Astrocyte of the spinal cord (primary cell): ENCODE measurements around the gene CRYBG3.

ENCODE experiments used
- DNase-seq: peaks from one replicate; pipeline ENCODE4 v3.0.0; 2011; ENCODE audit warnings: low read depth, low spot score
- H3K4me3 ChIP-seq: 2 replicates; pipeline ENCODE4 v1.5.1; 2011; ENCODE audit warnings: low read depth, mild to moderate bottlenecking, low read length, moderate library complexity
- in situ Hi-C: cut with HindIII; loops from 2 replicates; pipeline ENCODE4 v1.10.0; 2017; ENCODE audit warnings: low sequenced_read_pairs
- TF ChIP-seq, protein P1 (sequence below): IDR thresholded peaks from 2 replicates; pipeline ENCODE4 v1.5.1; 2012; ENCODE audit warnings: low read depth, mild to moderate bottlenecking, low read length, inconsistent platforms

Gene CRYBG3

DNA sequence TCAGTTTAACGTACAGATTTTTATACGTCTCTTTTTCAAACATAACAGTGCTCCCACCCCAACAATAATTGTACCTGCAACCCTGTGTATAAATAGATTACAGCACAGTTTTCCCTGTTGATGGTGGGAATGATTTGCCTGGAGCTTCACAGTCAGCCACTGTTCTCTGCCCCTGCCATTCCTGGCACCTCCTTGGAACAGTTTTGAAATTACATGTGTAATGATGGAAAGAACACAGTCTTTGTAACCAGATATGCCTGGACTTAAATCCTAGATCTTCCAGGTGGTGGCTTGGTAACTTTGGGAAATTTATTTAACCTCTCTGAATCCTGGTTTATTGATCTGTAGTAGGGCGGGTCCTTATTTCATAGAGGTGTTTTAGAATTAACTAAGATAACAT lies 27.0 kb downstream of the CRYBG3 start:
- in situ Hi-C loops: no loop called here
- no peak for DNase-seq
- H3K4me3 ChIP-seq: no peak overlapping the region
- TF ChIP-seq, protein P1, sequence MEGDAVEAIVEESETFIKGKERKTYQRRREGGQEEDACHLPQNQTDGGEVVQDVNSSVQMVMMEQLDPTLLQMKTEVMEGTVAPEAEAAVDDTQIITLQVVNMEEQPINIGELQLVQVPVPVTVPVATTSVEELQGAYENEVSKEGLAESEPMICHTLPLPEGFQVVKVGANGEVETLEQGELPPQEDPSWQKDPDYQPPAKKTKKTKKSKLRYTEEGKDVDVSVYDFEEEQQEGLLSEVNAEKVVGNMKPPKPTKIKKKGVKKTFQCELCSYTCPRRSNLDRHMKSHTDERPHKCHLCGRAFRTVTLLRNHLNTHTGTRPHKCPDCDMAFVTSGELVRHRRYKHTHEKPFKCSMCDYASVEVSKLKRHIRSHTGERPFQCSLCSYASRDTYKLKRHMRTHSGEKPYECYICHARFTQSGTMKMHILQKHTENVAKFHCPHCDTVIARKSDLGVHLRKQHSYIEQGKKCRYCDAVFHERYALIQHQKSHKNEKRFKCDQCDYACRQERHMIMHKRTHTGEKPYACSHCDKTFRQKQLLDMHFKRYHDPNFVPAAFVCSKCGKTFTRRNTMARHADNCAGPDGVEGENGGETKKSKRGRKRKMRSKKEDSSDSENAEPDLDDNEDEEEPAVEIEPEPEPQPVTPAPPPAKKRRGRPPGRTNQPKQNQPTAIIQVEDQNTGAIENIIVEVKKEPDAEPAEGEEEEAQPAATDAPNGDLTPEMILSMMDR: no peak

DNA sequence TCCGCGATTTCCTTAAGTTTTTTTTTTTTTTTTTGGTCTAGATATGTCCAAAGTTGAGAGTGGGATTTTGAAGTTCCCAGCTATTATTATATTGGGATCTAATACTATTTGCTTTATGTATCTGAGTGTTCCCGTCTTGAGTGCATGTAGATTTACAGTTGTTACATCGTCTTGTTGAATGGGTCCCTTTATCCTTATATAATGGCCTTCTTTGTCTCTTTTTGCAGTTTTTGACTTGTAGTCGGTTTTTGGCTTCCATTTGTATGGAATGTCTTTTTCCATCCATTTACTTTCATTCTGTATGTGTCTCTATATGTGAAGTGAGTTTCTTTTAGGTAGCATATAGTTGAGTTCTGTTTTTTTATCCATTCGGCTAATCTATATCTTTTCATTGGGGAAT lies 35.6 kb downstream of the CRYBG3 start:
- DNase-seq: no peak
- in situ Hi-C loops: no loop called here
- no peak overlapping the region for H3K4me3 ChIP-seq
- TF ChIP-seq, protein P1: no peak

DNA sequence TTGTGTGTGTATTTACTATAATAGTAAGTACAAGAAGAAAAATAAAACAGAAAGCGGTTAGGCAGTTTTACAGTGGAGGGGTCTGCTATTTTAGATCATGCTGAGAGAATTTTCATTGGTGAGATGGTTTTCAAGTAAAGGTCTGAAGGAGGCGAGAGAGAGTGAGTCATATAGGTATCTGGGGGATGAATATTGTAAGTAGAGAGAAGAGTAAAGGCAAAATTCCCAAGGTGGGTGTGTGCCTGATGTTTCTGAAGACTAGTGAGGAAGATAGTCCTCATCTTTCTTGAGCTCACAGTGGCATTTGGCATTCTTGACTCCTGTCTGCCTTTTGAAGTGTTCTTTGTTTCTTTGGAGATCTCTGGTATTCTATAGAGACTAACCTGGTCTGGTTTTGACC lies 38.6 kb downstream of the CRYBG3 start:
- H3K4me3 ChIP-seq: no peak overlapping the region
- no peak for DNase-seq
- TF ChIP-seq, protein P1: no peak
- in situ Hi-C loops: no loop called here

DNA sequence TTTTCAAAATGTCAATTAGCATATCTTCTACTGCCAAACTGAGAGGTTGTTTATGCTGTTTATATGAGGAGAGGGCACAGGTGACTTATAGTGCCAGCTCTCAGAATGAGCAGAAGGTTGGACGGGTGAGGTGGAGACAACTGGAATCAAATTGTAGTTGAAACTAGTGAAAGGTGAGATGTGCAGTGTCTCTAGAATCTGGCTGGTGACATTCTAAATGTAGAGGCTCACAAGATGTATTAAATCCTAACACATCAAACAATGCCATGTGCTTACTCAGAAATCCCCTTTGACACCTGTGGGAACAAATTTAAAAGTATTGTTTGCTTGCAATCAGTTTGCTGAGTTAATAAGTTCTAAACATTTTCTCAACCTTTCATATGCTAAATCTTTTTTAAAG lies 40.8 kb downstream of the CRYBG3 start:
- in situ Hi-C loops: no loop called here
- H3K4me3 ChIP-seq: no peak overlapping the region
- no peak for DNase-seq
- TF ChIP-seq, protein P1: no peak

DNA sequence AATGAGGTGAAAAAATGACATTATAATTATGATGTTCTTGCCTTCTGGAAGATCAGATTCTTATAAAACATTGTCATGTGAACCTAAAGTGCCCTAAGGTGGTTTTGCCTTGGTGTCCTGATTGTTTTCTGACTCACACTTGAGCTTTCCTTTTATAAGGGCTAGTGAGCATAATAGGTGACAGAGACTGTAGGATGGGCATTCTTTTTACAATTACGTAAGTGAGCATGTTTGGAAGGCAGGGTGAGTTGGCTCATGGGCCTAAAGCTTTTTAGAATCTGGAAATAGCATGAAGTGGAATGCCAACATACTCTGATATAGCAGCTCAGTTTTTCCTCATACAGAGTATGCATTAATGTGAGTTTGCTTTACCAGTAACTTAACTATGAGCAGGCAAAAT lies 41.2 kb downstream of the CRYBG3 start:
- no peak overlapping the region for H3K4me3 ChIP-seq
- peak; percentile 27 for DNase-seq
- TF ChIP-seq, protein P1: no peak
- in situ Hi-C loops: no loop called here

DNA sequence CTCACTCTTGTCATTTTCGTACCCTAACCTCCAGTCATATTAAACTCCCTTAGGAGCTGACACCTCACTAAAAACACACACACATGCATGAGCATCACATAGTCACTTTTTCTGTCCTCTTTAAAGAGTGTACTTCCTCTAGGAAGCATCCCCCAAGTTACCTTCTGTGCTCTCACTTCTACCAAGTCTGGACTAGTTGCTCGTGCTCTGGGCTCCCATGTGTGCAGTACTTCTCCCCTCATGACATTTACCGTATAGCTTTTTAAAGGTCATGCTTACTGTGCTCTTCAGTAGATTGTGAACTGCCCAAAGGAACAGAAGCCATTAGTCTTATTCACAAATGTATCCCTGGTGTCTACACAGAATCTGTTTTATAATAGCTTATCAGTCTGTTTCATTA lies 42.0 kb downstream of the CRYBG3 start:
- no peak for DNase-seq
- in situ Hi-C loops: no loop called here
- TF ChIP-seq, protein P1: no peak
- H3K4me3 ChIP-seq: no peak overlapping the region

DNA sequence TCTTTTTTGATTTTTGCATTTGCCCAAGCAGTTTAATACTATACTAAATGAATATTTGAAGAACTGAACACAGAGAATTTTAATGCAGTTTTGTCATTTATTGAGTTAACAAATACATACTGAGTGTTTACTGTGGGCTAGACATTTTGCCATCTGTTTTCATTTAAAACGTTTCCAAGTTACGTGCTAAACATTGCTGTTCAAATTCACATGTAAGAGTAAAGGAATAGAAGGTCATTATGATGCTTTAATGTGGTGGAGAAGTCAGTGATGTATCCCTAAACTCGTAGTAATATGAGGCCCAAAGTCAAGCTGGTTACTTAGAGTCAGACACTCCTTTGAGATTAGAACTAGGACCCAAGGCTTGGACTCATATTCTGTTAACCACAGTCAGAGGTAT lies 49.4 kb downstream of the CRYBG3 start:
- no peak overlapping the region for H3K4me3 ChIP-seq
- DNase-seq: peak; percentile 13
- TF ChIP-seq, protein P1: no peak
- in situ Hi-C loops: no loop called here
